Neural progenitor cell (in vitro differentiated cells): ENCODE data around the gene NFIA.

ENCODE experiments used
- EZH2 ChIP-seq: fragments of 200-600 bp; sonication (generic); IDR thresholded peaks from 2 replicates; pipeline ENCODE4 v1.6.1; 2017; ENCODE audit warnings: antibody characterized with exemption, mild to moderate bottlenecking, moderate library complexity
- TF ChIP-seq, protein P1 (sequence below): fragments of 200-600 bp; sonication (generic); IDR thresholded peaks from 2 replicates; pipeline ENCODE4 v1.5.1; 2017; ENCODE audit warnings: antibody characterized with exemption, mild to moderate bottlenecking

DNA sequence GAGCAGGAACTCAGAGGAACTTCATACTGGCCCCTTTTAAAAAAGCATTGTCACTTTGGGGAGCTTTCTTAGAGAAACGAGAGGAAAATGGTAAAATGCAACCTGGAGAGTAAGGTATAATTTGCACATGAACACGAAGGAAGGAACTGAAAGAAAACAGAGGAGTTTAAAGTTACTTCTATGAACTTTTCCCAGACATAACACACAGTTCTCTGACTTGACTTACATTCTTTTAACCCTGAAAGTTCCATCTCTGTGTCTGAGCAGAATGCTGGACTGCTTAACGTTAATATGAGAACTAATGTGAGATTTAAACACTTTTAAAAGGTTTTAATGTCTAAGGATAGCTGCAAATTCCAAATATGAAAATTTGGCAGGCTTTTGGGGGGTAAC lies 102.3 kb downstream of the NFIA start:
- TF ChIP-seq, protein P1, sequence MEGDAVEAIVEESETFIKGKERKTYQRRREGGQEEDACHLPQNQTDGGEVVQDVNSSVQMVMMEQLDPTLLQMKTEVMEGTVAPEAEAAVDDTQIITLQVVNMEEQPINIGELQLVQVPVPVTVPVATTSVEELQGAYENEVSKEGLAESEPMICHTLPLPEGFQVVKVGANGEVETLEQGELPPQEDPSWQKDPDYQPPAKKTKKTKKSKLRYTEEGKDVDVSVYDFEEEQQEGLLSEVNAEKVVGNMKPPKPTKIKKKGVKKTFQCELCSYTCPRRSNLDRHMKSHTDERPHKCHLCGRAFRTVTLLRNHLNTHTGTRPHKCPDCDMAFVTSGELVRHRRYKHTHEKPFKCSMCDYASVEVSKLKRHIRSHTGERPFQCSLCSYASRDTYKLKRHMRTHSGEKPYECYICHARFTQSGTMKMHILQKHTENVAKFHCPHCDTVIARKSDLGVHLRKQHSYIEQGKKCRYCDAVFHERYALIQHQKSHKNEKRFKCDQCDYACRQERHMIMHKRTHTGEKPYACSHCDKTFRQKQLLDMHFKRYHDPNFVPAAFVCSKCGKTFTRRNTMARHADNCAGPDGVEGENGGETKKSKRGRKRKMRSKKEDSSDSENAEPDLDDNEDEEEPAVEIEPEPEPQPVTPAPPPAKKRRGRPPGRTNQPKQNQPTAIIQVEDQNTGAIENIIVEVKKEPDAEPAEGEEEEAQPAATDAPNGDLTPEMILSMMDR = no peak
- TF ChIP-seq EZH2 = no peak
